Measurements from ENCODE around the gene CCDC154.

DNA sequence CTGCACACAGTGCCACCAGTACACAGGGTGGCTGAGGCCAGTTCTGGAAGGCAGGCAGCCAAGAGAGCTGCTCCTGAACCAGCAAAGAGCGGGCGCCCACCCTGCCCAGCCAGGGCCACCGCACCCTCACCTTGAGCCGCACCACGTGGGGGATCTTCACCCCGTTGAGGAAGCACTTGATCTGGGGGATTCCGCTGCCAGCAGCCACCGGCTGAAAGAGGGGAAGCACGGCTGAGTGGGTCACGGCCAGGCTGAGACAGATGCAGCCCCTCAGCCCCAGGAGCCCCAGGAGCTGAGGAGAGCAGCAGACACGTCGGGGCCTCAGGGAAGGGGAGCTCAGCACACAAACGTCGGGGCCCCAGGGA is 14.6 kb upstream of the CCDC154 start:
- TF ChIP-seq, protein P1, sequence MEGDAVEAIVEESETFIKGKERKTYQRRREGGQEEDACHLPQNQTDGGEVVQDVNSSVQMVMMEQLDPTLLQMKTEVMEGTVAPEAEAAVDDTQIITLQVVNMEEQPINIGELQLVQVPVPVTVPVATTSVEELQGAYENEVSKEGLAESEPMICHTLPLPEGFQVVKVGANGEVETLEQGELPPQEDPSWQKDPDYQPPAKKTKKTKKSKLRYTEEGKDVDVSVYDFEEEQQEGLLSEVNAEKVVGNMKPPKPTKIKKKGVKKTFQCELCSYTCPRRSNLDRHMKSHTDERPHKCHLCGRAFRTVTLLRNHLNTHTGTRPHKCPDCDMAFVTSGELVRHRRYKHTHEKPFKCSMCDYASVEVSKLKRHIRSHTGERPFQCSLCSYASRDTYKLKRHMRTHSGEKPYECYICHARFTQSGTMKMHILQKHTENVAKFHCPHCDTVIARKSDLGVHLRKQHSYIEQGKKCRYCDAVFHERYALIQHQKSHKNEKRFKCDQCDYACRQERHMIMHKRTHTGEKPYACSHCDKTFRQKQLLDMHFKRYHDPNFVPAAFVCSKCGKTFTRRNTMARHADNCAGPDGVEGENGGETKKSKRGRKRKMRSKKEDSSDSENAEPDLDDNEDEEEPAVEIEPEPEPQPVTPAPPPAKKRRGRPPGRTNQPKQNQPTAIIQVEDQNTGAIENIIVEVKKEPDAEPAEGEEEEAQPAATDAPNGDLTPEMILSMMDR (conservative IDR thresholded peaks at IDR 0.05; ENCODE audit: low read depth in 2 of 2) = no peak
- no peak for TF ChIP-seq CREB1 (CRISPR knock-in tag; IDR thresholded peaks at IDR 0.05; ENCODE audit: low read depth)
- TF ChIP-seq, protein P2, sequence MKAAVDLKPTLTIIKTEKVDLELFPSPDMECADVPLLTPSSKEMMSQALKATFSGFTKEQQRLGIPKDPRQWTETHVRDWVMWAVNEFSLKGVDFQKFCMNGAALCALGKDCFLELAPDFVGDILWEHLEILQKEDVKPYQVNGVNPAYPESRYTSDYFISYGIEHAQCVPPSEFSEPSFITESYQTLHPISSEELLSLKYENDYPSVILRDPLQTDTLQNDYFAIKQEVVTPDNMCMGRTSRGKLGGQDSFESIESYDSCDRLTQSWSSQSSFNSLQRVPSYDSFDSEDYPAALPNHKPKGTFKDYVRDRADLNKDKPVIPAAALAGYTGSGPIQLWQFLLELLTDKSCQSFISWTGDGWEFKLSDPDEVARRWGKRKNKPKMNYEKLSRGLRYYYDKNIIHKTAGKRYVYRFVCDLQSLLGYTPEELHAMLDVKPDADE (IDR thresholded peaks at IDR 0.05) = no peak
- no peak for TF ChIP-seq NANOG (IDR thresholded peaks at IDR 0.05; ENCODE audit: borderline replicate concordance)

Measured in GM23338 (cell line).